C4-2B (cell line): ENCODE measurements around the gene IL10.

ENCODE experiments used
- H3K27ac ChIP-seq: fragments of 450-650 bp; 2 replicates; pipeline ENCODE4 v1.5.1; 2017
- ZFX ChIP-seq: fragments of 450-650 bp; IDR thresholded peaks from 2 replicates; pipeline ENCODE4 v1.6.1; 2017
- TF ChIP-seq, protein P1 (sequence below): fragments of 450-650 bp; conservative IDR thresholded peaks from 2 replicates; pipeline ENCODE4 v1.5.1; 2017; ENCODE audit warnings: mild to moderate bottlenecking

The IL10 gene

DNA sequence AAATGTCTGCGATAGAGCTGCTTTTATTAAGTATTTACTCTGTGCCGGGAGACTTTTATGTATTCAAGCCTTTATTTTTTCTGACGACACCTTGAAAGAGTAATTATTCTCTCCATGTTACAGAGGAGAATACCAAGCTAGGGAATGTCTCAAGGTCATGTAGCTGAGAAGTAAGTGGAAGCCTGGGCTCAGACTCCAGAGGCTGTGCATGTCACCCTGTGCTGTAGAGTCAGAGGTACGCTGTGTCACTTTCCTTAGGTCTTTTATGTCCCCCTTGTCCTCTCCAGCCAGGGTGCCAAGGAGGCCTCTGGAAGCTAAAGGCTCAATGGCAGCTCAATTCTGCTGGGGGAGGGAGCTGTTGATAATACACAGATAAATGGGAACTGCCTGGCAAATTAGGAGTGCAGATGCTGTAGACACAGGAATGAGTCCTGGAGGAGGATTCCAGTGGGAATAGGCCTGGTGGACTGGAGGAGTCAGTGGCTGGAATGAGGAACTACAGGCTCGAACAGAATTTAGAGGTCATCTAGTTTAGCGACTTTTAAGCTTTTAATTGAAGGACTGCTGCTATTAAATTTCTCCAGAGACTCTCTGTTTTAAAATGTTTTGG lies 11.0 kb downstream of the IL10 start:
- TF ChIP-seq, protein P1, sequence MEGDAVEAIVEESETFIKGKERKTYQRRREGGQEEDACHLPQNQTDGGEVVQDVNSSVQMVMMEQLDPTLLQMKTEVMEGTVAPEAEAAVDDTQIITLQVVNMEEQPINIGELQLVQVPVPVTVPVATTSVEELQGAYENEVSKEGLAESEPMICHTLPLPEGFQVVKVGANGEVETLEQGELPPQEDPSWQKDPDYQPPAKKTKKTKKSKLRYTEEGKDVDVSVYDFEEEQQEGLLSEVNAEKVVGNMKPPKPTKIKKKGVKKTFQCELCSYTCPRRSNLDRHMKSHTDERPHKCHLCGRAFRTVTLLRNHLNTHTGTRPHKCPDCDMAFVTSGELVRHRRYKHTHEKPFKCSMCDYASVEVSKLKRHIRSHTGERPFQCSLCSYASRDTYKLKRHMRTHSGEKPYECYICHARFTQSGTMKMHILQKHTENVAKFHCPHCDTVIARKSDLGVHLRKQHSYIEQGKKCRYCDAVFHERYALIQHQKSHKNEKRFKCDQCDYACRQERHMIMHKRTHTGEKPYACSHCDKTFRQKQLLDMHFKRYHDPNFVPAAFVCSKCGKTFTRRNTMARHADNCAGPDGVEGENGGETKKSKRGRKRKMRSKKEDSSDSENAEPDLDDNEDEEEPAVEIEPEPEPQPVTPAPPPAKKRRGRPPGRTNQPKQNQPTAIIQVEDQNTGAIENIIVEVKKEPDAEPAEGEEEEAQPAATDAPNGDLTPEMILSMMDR, result no peak
- TF ChIP-seq ZFX, result no peak
- no peak overlapping the region for H3K27ac ChIP-seq

DNA sequence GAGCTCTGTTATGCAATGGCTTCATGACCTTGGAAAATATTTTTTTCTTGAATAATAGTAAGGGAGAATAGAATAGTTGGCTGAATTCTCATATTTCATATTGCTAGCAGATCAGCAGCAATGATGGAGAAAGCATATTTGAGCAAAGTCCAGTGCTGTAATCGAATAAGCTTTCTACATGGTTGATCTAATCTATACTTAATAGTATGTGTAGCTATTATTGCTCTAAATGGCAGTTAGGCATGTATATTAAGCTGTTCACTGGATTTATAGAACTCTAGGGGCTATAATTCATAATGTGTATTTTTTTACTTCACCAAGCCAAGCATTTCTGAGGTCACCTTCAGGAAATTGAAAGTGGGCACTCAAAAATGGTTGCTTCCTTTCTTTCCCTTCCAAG lies 11.7 kb downstream of the IL10 start:
- TF ChIP-seq, protein P1, result no peak
- no peak for TF ChIP-seq ZFX
- no peak overlapping the region for H3K27ac ChIP-seq

DNA sequence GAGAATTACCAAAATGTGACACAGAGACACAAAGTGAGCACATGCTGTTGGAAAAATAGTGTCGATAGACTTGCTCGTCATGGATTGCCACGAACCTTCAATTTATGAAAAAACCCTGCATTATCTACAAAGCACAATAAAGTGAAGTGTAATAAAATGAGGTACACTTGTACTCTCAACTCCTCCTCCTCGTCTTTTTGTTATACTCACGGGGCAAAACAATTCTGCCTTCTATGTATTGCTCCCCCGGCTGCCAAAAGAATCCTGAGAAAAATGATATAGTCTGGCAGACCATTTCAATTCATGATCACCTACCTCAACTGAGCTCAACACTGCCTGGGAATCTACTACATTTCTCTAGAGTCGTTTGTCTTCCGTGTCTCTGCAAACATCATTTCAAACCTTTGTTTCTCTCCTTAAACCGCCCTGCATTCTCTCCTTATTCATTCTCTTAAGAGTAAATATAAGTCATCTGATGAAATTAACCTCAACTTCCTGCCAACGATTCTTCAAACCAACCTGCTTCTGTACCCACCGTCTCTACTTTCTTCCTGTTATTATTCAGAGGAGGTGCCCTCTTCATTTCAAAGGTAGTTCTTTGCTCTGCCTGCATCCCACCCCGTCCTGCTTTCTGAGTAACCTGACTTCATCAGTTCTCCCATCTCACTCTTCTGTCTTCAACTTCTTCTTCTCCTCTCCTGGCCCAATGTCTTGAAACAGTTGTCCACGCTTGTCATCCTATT lies 14.6 kb downstream of the IL10 start:
- H3K27ac ChIP-seq, result no peak overlapping the region
- no peak for TF ChIP-seq ZFX
- TF ChIP-seq, protein P1, result no peak

- TF ChIP-seq ZFX, result no peak
- TF ChIP-seq, protein P1, result no peak
- no peak overlapping the region for H3K27ac ChIP-seq
Measured at GRCh38 chr1:206754011-206754410, 18.3 kb downstream of the IL10 start.

DNA sequence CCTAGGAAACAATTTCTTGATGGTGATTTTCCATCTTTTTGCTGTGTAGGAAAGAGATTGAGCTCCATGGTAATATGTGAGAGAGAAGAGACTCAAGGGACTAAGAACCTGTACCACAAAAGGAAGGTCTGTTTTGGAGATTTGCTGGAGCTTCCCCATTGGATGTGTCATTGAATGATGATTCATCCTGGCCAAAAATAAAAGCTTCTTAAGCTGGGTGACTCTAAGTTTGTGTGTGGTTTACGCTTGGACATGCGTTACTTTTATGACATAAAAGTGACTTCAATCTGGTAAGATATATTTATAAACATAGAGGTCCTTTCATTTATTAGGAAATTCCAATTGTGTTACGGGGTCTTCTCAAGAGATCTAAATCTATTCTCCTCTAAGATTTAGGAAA lies 19.2 kb downstream of the IL10 start:
- TF ChIP-seq, protein P1, result no peak
- TF ChIP-seq ZFX, result no peak
- no peak overlapping the region for H3K27ac ChIP-seq

DNA sequence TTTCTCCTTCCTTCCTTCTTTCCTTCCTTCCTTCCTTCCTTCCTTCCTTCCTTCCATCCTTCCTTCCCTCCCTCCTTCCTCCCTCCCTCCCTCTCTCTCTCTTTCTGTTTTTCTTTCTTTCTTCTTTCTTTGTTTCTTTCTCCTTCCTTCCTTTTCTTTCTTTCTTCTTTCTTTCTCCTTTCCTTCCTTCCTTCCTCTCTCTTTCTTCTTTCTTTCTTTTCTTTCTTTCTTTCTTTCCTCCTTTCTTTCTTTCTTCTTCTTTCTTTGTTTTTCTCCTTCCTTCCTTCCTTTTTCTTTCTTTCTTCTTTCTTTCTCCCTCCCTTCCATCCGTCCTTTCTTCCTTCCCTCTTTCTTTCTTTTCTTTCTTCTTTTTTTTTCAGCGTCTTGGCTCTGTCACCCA lies 19.8 kb downstream of the IL10 start:
- no peak for TF ChIP-seq ZFX
- TF ChIP-seq, protein P1, result no peak
- H3K27ac ChIP-seq, result no peak overlapping the region

GRCh38 chr1:206751891-206752290 lies 20.4 kb downstream of the IL10 start:
- TF ChIP-seq, protein P1, result no peak
- H3K27ac ChIP-seq, result no peak overlapping the region
